K562 (cell line): ENCODE results near the gene GPT2. TPM values are rescaled to one million over a fixed set of nuclear protein-coding genes. Genes with fewer than 3 reads are reported as not detected.

ENCODE experiments used
- ARID2 ChIP-seq: fragments of 450-650 bp; IDR thresholded peaks from 2 replicates; pipeline ENCODE4 v1.6.1; 2017; ENCODE audit warnings: antibody characterized with exemption, mild to moderate bottlenecking
- DIDO1 ChIP-seq: fragments of 450-650 bp; IDR thresholded peaks from 2 replicates; pipeline ENCODE4 v1.6.1; 2016; ENCODE audit warnings: low read depth, missing biosample characterization, missing genetic modification characterization
- E4F1 ChIP-seq: fragments of 250-450 bp; sonication (Bioruptor Pico); IDR thresholded peaks from 2 replicates; pipeline ENCODE4 v1.5.0; 2021; ENCODE audit warnings: mild to moderate bottlenecking, borderline replicate concordance
- HINFP ChIP-seq: fragments of 450-650 bp; conservative IDR thresholded peaks from 2 replicates; pipeline ENCODE4 v1.6.1; 2016; ENCODE audit warnings: missing genetic modification characterization, low read depth, mild to moderate bottlenecking, control low read depth, missing compliant biosample characterization
- HMG20B ChIP-seq: fragments of 250-450 bp; sonication (Bioruptor Pico); IDR thresholded peaks from 2 replicates; pipeline ENCODE4 v1.5.0; 2021; ENCODE audit warnings: mild to moderate bottlenecking
- MEF2A ChIP-seq: IDR thresholded peaks from 2 replicates; pipeline ENCODE4 v1.6.1; 2011; ENCODE audit warnings: low read depth, mild to moderate bottlenecking, low read length, moderate library complexity; ENCODE audit not compliant: control insufficient read depth
- MTF1 ChIP-seq: fragments of 250-450 bp; sonication (Bioruptor Pico); IDR thresholded peaks from 2 replicates; pipeline ENCODE4 v1.9.0; 2021; ENCODE audit warnings: moderate library complexity, mild to moderate bottlenecking, inconsistent platforms, borderline replicate concordance
- RREB1 ChIP-seq: fragments of 250-450 bp; sonication (Bioruptor Pico); IDR thresholded peaks from 2 replicates; pipeline ENCODE4 v1.4.0; 2020
- ZBTB17 ChIP-seq: fragments of 450-650 bp; formaldehyde crosslinking; IDR thresholded peaks from 2 replicates; pipeline ENCODE4 v1.4.0; 2020; ENCODE audit warnings: mild to moderate bottlenecking
- ZBTB8A ChIP-seq: fragments of 450-650 bp; IDR thresholded peaks from 2 replicates; pipeline ENCODE4 v1.6.1; 2018; ENCODE audit warnings: mild to moderate bottlenecking, moderate library complexity; ENCODE audit not compliant: partially characterized antibody
- ZC3H4 ChIP-seq: sonication (generic); formaldehyde crosslinking; IDR thresholded peaks from 2 replicates; pipeline ENCODE4 v1.9.0; 2021; ENCODE audit warnings: missing genetic modification reagents, borderline replicate concordance
- ZNF140 ChIP-seq: fragments of 250-450 bp; sonication (Bioruptor Pico); IDR thresholded peaks from 2 replicates; pipeline ENCODE4 v1.8.0; 2021; ENCODE audit warnings: moderate library complexity, mild to moderate bottlenecking, inconsistent platforms
- ZNF217 ChIP-seq: sonication (generic); formaldehyde crosslinking; IDR thresholded peaks from 2 replicates; pipeline ENCODE4 v1.8.0; 2022; ENCODE audit warnings: mild to moderate bottlenecking, missing genetic modification reagents
- ZNF444 ChIP-seq: fragments of 250-450 bp; sonication (Bioruptor Pico); IDR thresholded peaks from 2 replicates; pipeline ENCODE4 v1.4.0; 2020; ENCODE audit warnings: mild to moderate bottlenecking, moderate library complexity
- ZNF764 ChIP-seq: fragments of 250-450 bp; sonication (Bioruptor Pico); IDR thresholded peaks from 2 replicates; pipeline ENCODE4 v1.4.0; 2020; ENCODE audit warnings: low read depth, mild to moderate bottlenecking, moderate library complexity
- ZZZ3 ChIP-seq: fragments of 450-650 bp; IDR thresholded peaks from 2 replicates; pipeline ENCODE4 v1.6.1; 2016; ENCODE audit warnings: antibody characterized with exemption, mild to moderate bottlenecking, moderate library complexity
- polyA plus RNA-seq, 8 experiments: library from polyadenylated mRNA; depleted of rRNA in 4 of 8; stranded (reverse) in 5 of 8; unstranded in 3 of 8; fragments of >200 nt; fragmentation: Nextera tagmentation in 2 of 8; fragmentation: Illumina TruSeq in 1 of 8; extraction: Ambion mirVana in 2 of 8; extraction: Trizol in 1 of 8; gene quantifications; 2 replicates each; pipeline versions ENCODE4 v1.2.1 to v1.2.3, GENCODE V29; 2011 to 2014; ENCODE audit warnings: inconsistent platforms in 1 of 8, missing spikeins in 1 of 8
- total RNA-seq, 7 experiments: library from RNA; depleted of rRNA in 6 of 7; stranded (reverse); fragments of >200 nt in 6 of 7; fragmentation: Illumina TruSeq in 2 of 7; extraction: Trizol in 2 of 7; gene quantifications; 2 replicates each; pipeline versions ENCODE4 v1.2.1 to v1.2.3, GENCODE V29; 2011 to 2021; ENCODE audit warnings: low replicate concordance in 1 of 7

Gene GPT2
- total and polyA plus RNA-seq, 9 of the 15 experiments (the other 6 are each of a cell fraction or from before 2014, with no cell fraction given) = 0.79 to 14.4 (median 5.8) TPM

- TF ChIP-seq ZNF140 (CRISPR knock-in tag) (no peak), ZNF444 (CRISPR knock-in tag) (no peak), ZZZ3 (0 out of 2 replicates have a peak, but pooled peaks have one; percentile 51), DIDO1 (tag) (no peak), HMG20B (no peak), ZC3H4 (CRISPR knock-in tag) (no peak), ZBTB8A (no peak), ZBTB17 (no peak), E4F1 (CRISPR knock-in tag) (no peak), RREB1 (no peak), ZNF764 (CRISPR knock-in tag) (no peak), HINFP (no peak), ZNF217 (CRISPR knock-in tag) (no peak), MTF1 (no peak), ARID2 (no peak), MEF2A (no peak)
These were observed 89.2 kb downstream of the GPT2 start, which contains the start of gene DNAJA2 (continued) for GRCh38 chr16:46973207-46973995.
